ENCODE measurements around the gene SLC8B1. TPM values are rescaled to one million over a fixed set of nuclear protein-coding genes. Genes with fewer than 3 reads are reported as not detected.

Gene SLC8B1
- total RNA-seq, 1 experiment from 2014 or later = 13.0 TPM

DNA sequence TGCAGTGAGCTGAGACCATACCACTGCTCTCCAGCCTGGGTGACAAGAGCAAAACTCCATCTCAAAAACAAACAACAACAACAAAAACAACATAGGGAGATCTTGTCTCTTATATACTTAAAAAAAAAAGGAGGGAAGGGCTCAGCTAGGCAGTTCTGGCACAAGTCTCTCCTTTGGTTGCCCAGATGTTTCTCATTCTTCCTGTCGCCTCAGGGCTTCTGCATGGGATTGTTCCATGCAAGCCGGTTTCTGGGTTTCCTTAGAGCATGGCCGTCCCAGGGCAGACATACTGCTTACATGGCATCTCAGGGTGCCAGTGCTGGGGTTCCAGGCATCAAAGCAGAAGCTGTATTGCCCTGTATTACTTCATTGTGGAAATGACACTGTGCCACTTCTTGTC is 5.2 kb upstream of the SLC8B1 start:
- TF ChIP-seq CTCF (IDR thresholded peaks at IDR 0.05; ENCODE audit: insufficient read depth in 1 of 2, low read depth in 1 of 2, low read length in 1 of 2, severe bottlenecking in 1 of 2, unreplicated experiment in 1 of 2) = no peak
- no TSS peak for BruUV-seq (replicated peaks)
- ChIA-PET CTCF (interaction anchor here (0.6 kb wide), 1 partner anchor 236 kb away, joined by 9 read pairs; no protein-coding TSS in a partner anchor), POLR2A (no interaction called here)
- DNase-seq = no peak
- intact Hi-C loops (cut with micrococcal nuclease; ENCODE audit: unreplicated experiment) = no loop called here
- no peaks in the 10 kb centered on the region for H3K9me3 Mint-ChIP-seq (ENCODE audit: unreplicated experiment)
- no peaks in the 10 kb centered on the region for H3K27me3 Mint-ChIP-seq (ENCODE audit: insufficient read depth, unreplicated experiment)
- no peak overlapping the region for H3K27ac Mint-ChIP-seq (ENCODE audit: unreplicated experiment)
- no peaks in the 10 kb centered on the region for H3K4me1 Mint-ChIP-seq (ENCODE audit: low read depth, unreplicated experiment)
- no peaks in the 10 kb centered on the region for H3K9me3 ChIP-seq
- no peaks in the 10 kb centered on the region for H3K36me3 ChIP-seq (ENCODE audit: control insufficient read depth, insufficient read depth, low read length)
- no peak overlapping the region for H3K4me3 Mint-ChIP-seq (ENCODE audit: unreplicated experiment)
- no peak overlapping the region for H3K4me3 ChIP-seq (ENCODE audit: low read depth, low read length)
- no peaks in the 10 kb centered on the region for H3K4me1 ChIP-seq
- no peaks in the 10 kb centered on the region for H3K27me3 ChIP-seq (replicated peaks; ENCODE audit: control insufficient read depth, insufficient read depth, low read length)
- no peaks in the 10 kb centered on the region for H3K36me3 Mint-ChIP-seq (ENCODE audit: insufficient read depth, unreplicated experiment)

DNA sequence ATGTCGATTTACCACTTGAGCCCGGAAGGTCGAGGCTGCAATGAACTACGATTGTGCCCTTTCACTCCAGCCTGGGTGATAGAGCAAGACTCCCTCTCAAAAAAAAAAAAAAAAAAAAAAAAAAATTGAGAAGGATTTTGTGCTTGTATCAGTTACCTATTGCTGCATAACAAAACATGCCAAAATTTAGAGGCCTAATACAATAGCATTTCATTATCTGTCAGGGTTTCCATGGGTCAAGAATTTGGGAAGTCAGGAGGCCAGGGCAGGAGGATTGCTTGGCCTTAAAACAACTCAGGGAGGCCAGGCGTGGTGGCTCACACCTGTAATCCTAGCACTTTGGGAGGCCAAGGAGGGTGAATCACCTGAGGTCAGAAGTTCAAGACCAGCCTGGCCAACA is 4.6 kb upstream of the SLC8B1 start:
- intact Hi-C loops (cut with micrococcal nuclease; ENCODE audit: unreplicated experiment) = no loop called here
- H3K4me3 ChIP-seq (ENCODE audit: low read depth, low read length) = no peak overlapping the region
- no peaks in the 10 kb centered on the region for H3K27me3 ChIP-seq (replicated peaks; ENCODE audit: control insufficient read depth, insufficient read depth, low read length)
- CTCF ChIA-PET = interaction anchor here (0.6 kb wide), 1 partner anchor 235 kb away, joined by 9 read pairs; no protein-coding TSS in a partner anchor
- no peaks in the 10 kb centered on the region for H3K9me3 ChIP-seq
- BruUV-seq (replicated peaks) = no TSS peak
- Mint-ChIP-seq H3K4me1 (ENCODE audit: low read depth, unreplicated experiment) (no peaks in the 10 kb centered on the region), H3K9me3 (ENCODE audit: unreplicated experiment) (no peaks in the 10 kb centered on the region), H3K36me3 (ENCODE audit: insufficient read depth, unreplicated experiment) (peaks cover 3% of the 10 kb centered on the region), H3K27me3 (ENCODE audit: insufficient read depth, unreplicated experiment) (no peaks in the 10 kb centered on the region), H3K4me3 (ENCODE audit: unreplicated experiment) (no peak overlapping the region), H3K27ac (ENCODE audit: unreplicated experiment) (no peak overlapping the region)
- DNase-seq = no peak
- no peaks in the 10 kb centered on the region for H3K36me3 ChIP-seq (ENCODE audit: control insufficient read depth, insufficient read depth, low read length)
- no peaks in the 10 kb centered on the region for H3K4me1 ChIP-seq
- TF ChIP-seq CTCF (IDR thresholded peaks at IDR 0.05; ENCODE audit: insufficient read depth in 1 of 2, low read depth in 1 of 2, low read length in 1 of 2, severe bottlenecking in 1 of 2, unreplicated experiment in 1 of 2) = no peak
- POLR2A ChIA-PET = no interaction called here

GRCh38 chr12:113333877-113334785 is 778 bp downstream of the SLC8B1 start:
- H3K36me3 Mint-ChIP-seq (ENCODE audit: insufficient read depth, unreplicated experiment) = peaks cover 10% of the 10 kb centered on the region
- H3K4me1 ChIP-seq = peaks cover 5% of the 10 kb centered on the region; the same call in 1 of the 2 replicates
- no peaks in the 10 kb centered on the region for H3K4me1 Mint-ChIP-seq (ENCODE audit: low read depth, unreplicated experiment)
- no peaks in the 10 kb centered on the region for H3K9me3 Mint-ChIP-seq (ENCODE audit: unreplicated experiment)
- no peak for DNase-seq
- H3K27me3 Mint-ChIP-seq (ENCODE audit: insufficient read depth, unreplicated experiment) = no peaks in the 10 kb centered on the region
- peak overlapping the region; percentile 77 for H3K4me3 Mint-ChIP-seq (ENCODE audit: unreplicated experiment)
- ChIA-PET POLR2A (interaction anchor here (0.6 to 1.0 kb wide), 2 partner anchors 52 to 112 kb away, joined by 5 to 12 read pairs; partner anchors contain the start of gene TPCN1), CTCF (interaction anchor here (1.2 to 1.4 kb wide), 2 partner anchors 13 to 160 kb away, joined by 3 to 4 read pairs; no protein-coding TSS in a partner anchor)
- H3K9me3 ChIP-seq = no peaks in the 10 kb centered on the region
- TF ChIP-seq CTCF (IDR thresholded peaks at IDR 0.05; ENCODE audit: insufficient read depth in 1 of 2, low read depth in 1 of 2, low read length in 1 of 2, severe bottlenecking in 1 of 2, unreplicated experiment in 1 of 2) = no peak
- H3K27ac Mint-ChIP-seq (ENCODE audit: unreplicated experiment) = peak overlapping the region; percentile 72
- no peaks in the 10 kb centered on the region for H3K27me3 ChIP-seq (replicated peaks; ENCODE audit: control insufficient read depth, insufficient read depth, low read length)
- TSS peak; percentile 74 for BruUV-seq (replicated peaks)
- intact Hi-C loops (cut with micrococcal nuclease; ENCODE audit: unreplicated experiment) = no loop called here
- H3K4me3 ChIP-seq (ENCODE audit: low read depth, low read length) = peak overlapping the region; percentile 49
- no peaks in the 10 kb centered on the region for H3K36me3 ChIP-seq (ENCODE audit: control insufficient read depth, insufficient read depth, low read length)
